GM19372 (cell line): ENCODE data around the gene SOS2.
"Not testable (repeated sequence)": the region's sequence is repeated elsewhere in the genome, so short reads cannot be mapped to it uniquely, and the experiment has no call there.

ENCODE experiments used
- ATAC-seq: cut with Tn5 transposase; IDR thresholded peaks from one replicate; pipeline ENCODE4 v1.9.1; 2021; ENCODE audit warnings: mild to moderate bottlenecking, low read depth, moderate library complexity; ENCODE audit not compliant: unreplicated experiment

The SOS2 gene

GRCh38 chr14:50229681-50230080 lies 1.7 kb downstream of the SOS2 start:
- no peak for ATAC-seq

DNA sequence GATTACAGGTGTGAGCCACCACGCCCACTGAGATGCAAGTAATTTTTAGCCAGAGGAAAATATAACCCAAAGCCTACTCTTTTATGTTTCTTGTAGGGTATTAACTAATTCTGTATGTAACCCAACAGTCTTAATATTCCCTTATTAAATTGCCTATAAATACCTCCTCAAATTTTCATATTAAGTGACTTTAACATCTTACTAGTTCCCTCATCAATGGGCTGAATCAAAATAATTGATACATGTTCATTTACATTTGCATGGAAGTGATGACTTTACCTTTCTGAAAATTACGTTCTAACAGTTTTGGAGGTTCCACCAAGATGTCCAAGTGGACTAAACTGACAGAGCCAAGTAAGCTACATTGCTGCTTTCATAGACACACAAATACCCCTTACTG lies 3.1 kb downstream of the SOS2 start:
- ATAC-seq, result no peak

GRCh38 chr14:50225974-50226297 lies 5.4 kb downstream of the SOS2 start:
- ATAC-seq, result no peak

GRCh38 chr14:50225067-50225973 lies 6.1 kb downstream of the SOS2 start:
- ATAC-seq, result no peak

DNA sequence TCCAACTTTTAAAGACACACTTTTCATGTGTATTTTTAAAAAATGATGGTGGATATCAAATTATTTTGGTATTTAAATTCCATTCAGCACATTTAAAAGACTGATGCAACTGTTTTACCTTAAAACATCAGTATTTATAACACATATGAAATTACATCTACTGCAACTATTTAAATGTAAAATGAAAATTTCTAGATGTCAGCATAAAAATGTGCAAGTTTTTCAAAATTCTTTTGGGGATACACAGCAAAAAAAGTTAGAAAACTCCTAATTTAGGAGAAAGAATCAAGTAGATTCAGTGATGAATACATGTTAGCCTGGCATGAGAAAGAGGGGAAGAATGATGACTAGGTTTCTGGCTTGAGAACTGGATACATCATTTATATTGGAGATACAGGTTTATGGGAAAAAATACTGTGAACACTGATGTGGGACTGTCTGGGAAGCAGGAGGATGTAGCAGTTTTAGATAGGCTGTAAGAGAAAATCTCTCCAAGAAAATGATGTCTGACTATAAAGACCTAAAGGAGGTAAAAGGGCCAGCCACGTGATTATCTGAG lies 9.2 kb downstream of the SOS2 start:
- no peak for ATAC-seq

GRCh38 chr14:50218501-50218900 lies 12.9 kb downstream of the SOS2 start:
- ATAC-seq, result no peak

GRCh38 chr14:50215416-50215815 lies 16.0 kb downstream of the SOS2 start:
- no peak for ATAC-seq

GRCh38 chr14:50213795-50214194 lies 17.6 kb downstream of the SOS2 start:
- ATAC-seq, result no peak

GRCh38 chr14:50212726-50213125 lies 18.7 kb downstream of the SOS2 start:
- no peak for ATAC-seq

GRCh38 chr14:50210074-50210473 lies 21.3 kb downstream of the SOS2 start:
- ATAC-seq, result no peak

DNA sequence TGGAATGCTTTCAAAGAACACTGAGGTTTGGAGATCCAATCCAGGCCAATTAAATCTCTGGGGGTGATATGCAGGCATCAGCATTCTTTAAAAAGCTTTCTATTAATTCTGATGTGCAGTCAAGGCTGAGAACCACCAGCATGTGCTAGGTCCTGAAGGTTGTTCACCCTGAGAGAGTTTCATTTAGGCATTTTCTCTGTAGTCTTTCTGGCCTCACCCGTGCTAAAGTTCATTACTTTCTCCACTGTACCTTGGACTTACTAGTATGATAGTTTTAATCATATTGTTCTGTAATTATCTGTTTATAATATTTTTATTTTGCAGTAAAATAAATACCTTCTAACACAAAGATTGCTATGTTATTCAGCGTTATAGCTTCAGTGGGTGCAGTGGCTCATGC lies 32.9 kb downstream of the SOS2 start:
- no peak for ATAC-seq

DNA sequence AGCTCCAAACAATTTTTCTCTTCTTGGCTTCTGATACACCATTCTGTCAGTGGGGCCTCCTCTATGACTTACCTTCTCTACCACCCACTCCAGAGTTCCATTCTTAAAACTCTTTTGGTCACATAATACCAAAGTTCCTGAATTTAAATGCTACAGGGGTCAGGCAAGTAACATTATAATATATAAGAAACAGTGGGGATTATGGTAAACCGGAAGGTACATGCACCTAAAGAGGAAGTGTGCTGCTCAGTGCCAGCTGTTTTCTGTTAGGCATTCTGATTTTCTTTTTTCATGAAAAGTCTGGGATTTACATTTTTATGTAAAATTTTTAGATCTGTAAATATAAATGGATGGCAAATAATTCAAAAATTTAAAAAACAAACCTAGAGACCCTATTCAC lies 39.9 kb downstream of the SOS2 start:
- no peak for ATAC-seq

- no peak for ATAC-seq
Observed at GRCh38 chr14:50186107-50186506, 45.3 kb downstream of the SOS2 start.

GRCh38 chr14:50173891-50174290 lies 57.5 kb downstream of the SOS2 start:
- no peak for ATAC-seq

- ATAC-seq, result no peak
Observed at GRCh38 chr14:50171895-50172294, 59.5 kb downstream of the SOS2 start.

GRCh38 chr14:50167381-50167780 lies 64.0 kb downstream of the SOS2 start:
- not testable (repeated sequence) for ATAC-seq

DNA sequence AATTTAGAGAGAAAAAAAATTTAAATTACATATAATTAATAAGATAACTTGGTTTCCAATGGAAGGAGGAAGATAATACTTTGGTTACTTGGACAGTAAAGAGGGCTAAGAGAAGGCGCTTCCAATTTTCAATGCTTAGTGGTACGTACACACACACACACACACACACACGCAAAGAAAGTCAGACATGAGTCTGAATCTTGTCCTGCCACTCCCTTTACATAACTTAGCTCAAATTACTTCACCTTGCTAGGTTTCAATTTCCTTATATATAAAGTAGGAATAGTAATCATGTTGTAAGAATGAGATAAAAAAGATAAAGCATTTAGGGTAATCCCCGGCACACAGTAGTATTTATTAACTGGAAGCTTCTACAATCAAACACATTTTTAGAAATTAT lies 75.3 kb downstream of the SOS2 start:
- no peak for ATAC-seq

- ATAC-seq, result no peak
Observed at GRCh38 chr14:50148799-50149198, 82.6 kb downstream of the SOS2 start.

DNA sequence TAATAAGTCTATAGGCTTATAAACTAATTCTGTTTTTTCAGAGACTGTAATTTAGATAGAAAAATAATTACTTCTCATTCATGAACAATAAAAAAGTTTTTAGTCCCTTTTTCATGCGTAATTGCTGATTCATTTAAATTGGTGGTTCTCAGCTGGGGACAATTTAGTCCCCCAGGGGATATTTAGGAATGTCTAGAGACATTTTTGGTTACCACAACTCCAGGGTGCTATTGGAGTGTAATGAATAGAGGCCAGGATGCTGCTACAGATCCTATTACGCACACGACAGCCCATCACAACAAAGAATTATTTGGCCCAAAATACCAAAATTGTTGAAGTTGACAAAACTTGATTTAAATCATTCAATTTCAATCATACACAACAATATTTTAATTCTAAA lies 92.2 kb downstream of the SOS2 start:
- ATAC-seq, result no peak

DNA sequence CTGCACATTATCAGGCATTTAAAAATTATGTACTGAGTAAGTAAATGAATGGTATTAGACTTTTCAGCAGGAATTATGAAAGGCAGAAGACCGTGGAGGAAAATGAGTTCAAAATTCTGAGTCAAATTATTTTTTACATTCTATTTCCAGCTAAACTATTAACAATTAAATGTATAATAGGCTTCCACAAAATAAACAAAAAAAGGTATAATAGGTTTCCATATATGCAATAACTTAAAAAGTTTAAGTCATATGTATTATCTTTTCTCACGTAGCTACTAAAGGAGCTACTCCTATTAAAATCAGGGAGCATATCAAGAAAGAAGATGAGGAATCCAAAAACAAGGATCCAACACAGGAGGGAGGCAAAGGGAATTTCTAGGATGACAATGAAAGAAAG lies 103.6 kb downstream of the SOS2 start:
- no peak for ATAC-seq

- ATAC-seq, result no peak
Observed at GRCh38 chr14:50123062-50123461, 108.3 kb downstream of the SOS2 start.

DNA sequence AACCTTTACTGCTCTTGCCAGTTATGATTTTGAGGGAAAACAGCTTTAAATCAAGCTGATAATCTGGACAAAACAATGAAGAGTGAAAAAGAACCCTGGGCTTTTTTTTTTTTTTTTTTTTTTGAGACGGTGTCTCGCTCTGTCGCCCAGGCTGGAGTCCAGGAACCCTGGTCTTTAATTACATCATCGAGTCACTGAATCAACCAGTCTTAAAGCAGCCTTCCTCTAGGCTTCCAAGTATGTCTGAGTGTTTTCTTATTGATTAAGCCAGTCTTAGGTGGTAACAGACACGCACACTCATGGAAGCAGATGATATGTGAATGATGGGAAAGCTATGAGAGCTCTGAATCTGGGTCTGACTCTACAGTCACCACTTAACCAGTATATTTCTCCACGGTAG lies 109.1 kb downstream of the SOS2 start:
- ATAC-seq, result no peak
